ENCODE data around the gene PDS5A. TPM values are rescaled to one million over a fixed set of nuclear protein-coding genes. Genes with fewer than 3 reads are reported as not detected.
"Not testable (repeated sequence)": the region's sequence is repeated elsewhere in the genome, so short reads cannot be mapped to it uniquely, and the experiment has no call there.

The PDS5A gene
- total and polyA plus RNA-seq, 2 experiments from 2014 or later = 19.2 to 37.8 TPM

GRCh38 chr4:39814403-39815185 lies 163.1 kb downstream of the PDS5A start:
- Histone ChIP-seq H3K4me3 (no peak overlapping the region), H3K27ac (no peak overlapping the region), H3K4me1 (ENCODE audit: low read depth) (no peaks in the 10 kb centered on the region), H3K27me3 (no peaks in the 10 kb centered on the region), H3K9me3 (ENCODE audit: low read depth) (no peaks in the 10 kb centered on the region), H3K36me3 (no peaks in the 10 kb centered on the region)
- peak; percentile 13 to 45 for DNase-seq (ENCODE audit: low read depth in 1 of 2, low spot score in 1 of 2)
- TF ChIP-seq, protein P1, sequence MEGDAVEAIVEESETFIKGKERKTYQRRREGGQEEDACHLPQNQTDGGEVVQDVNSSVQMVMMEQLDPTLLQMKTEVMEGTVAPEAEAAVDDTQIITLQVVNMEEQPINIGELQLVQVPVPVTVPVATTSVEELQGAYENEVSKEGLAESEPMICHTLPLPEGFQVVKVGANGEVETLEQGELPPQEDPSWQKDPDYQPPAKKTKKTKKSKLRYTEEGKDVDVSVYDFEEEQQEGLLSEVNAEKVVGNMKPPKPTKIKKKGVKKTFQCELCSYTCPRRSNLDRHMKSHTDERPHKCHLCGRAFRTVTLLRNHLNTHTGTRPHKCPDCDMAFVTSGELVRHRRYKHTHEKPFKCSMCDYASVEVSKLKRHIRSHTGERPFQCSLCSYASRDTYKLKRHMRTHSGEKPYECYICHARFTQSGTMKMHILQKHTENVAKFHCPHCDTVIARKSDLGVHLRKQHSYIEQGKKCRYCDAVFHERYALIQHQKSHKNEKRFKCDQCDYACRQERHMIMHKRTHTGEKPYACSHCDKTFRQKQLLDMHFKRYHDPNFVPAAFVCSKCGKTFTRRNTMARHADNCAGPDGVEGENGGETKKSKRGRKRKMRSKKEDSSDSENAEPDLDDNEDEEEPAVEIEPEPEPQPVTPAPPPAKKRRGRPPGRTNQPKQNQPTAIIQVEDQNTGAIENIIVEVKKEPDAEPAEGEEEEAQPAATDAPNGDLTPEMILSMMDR (IDR thresholded peaks at IDR 0.05; ENCODE audit: low read depth, low read length) = no peak

DNA sequence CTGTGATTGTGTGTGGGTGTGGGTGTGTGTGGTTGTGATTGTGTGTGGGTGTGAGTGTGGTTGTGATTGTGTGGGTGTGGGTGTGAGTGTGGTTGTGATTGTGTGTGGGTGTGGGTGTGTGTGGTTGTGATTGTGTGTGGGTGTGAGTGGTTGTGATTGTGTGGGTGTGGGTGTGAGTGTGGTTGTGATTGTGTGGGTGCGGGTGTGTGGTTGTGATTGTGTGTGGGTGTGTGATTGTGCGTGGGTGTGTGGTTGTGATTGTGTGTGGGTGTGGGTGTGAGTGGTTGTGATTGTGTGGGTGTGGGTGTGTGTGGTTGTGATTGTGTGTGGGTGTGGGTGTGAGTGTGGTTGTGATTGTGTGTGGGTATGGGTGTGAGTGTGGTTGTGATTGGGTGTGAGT lies 163.9 kb downstream of the PDS5A start:
- not testable (repeated sequence) for H3K27me3 ChIP-seq; H3K27ac ChIP-seq; H3K4me3 ChIP-seq; DNase-seq (ENCODE audit: low read depth in 1 of 2, low spot score in 1 of 2); H3K36me3 ChIP-seq; H3K9me3 ChIP-seq (ENCODE audit: low read depth); H3K4me1 ChIP-seq (ENCODE audit: low read depth)

GRCh38 chr4:39813033-39813432 lies 164.7 kb downstream of the PDS5A start:
- not testable (repeated sequence) for H3K27me3 ChIP-seq; H3K36me3 ChIP-seq; H3K4me1 ChIP-seq (ENCODE audit: low read depth); H3K9me3 ChIP-seq (ENCODE audit: low read depth); DNase-seq (ENCODE audit: low read depth in 1 of 2, low spot score in 1 of 2); H3K27ac ChIP-seq; H3K4me3 ChIP-seq

- Histone ChIP-seq H3K27ac (no peak overlapping the region), H3K4me1 (ENCODE audit: low read depth) (no peaks in the 10 kb centered on the region), H3K9me3 (ENCODE audit: low read depth) (no peaks in the 10 kb centered on the region), H3K36me3 (no peaks in the 10 kb centered on the region), H3K27me3 (no peaks in the 10 kb centered on the region), H3K4me3 (no peak overlapping the region)
- TF ChIP-seq, protein P1 (IDR thresholded peaks at IDR 0.05; ENCODE audit: low read depth, low read length) = no peak
- DNase-seq (ENCODE audit: low read depth in 1 of 2, low spot score in 1 of 2) = no peak
Measured at GRCh38 chr4:39812500-39812899, 165.2 kb downstream of the PDS5A start.

DNA sequence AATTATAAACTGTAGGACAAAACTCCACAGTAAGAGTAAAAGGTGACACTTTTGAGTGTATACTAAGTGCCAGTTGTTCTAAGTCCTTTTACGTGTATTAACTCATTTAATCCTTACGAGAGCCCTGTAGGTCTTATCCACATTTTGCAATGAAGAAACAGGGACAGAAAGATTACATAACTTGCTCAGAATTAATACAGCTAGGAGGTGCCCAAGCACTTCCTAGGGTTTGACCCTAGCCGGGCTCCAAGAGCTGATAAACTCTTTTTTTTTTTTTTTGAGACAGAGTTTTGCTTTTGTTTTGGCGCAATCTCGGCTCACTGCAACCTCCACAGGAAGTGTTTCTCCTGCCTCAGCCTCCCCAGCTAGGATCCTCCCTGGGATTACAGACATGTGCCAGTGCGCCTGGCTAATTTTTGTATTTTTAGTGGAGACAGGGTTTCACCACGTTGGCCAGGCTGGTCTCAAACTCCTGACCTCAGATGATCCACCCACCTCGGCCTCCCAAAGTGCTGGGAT lies 169.4 kb downstream of the PDS5A start:
- no peaks in the 10 kb centered on the region for H3K36me3 ChIP-seq
- H3K4me1 ChIP-seq (ENCODE audit: low read depth) = no peaks in the 10 kb centered on the region
- no peaks in the 10 kb centered on the region for H3K9me3 ChIP-seq (ENCODE audit: low read depth)
- no peak overlapping the region for H3K4me3 ChIP-seq
- DNase-seq (ENCODE audit: low read depth in 1 of 2, low spot score in 1 of 2) = no peak
- TF ChIP-seq, protein P1 (IDR thresholded peaks at IDR 0.05; ENCODE audit: low read depth, low read length) = no peak
- H3K27me3 ChIP-seq = no peaks in the 10 kb centered on the region
- no peak overlapping the region for H3K27ac ChIP-seq

DNA sequence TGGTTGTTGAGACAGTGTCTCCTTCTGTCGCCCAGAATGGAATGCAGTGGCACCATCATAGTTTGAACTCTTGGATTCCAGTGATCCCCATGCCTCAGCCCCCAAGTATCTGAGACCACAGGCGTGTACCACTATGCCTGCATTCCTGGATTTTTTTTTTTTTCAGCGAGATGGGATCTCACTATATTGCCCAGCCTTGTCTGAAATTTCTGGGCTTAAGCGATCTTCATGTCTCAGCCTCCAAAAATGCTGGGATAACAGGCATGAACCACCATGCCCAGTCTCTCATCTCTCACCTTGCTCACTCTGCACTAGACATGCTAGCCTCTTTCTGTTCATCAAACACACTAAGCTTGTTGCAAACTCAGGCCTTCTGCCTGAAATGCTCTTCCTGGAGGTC lies 175.7 kb downstream of the PDS5A start:
- Histone ChIP-seq H3K27ac (no peak overlapping the region), H3K9me3 (ENCODE audit: low read depth) (no peaks in the 10 kb centered on the region), H3K4me1 (ENCODE audit: low read depth) (no peaks in the 10 kb centered on the region), H3K27me3 (no peaks in the 10 kb centered on the region), H3K4me3 (no peak overlapping the region), H3K36me3 (no peaks in the 10 kb centered on the region)
- DNase-seq (ENCODE audit: low read depth in 1 of 2, low spot score in 1 of 2) = no peak
- TF ChIP-seq, protein P1 (IDR thresholded peaks at IDR 0.05; ENCODE audit: low read depth, low read length) = no peak

GRCh38 chr4:39792976-39793375 lies 184.7 kb downstream of the PDS5A start:
- not testable (repeated sequence) for H3K36me3 ChIP-seq; H3K9me3 ChIP-seq (ENCODE audit: low read depth); H3K27me3 ChIP-seq; DNase-seq (ENCODE audit: low read depth in 1 of 2, low spot score in 1 of 2); H3K27ac ChIP-seq; H3K4me1 ChIP-seq (ENCODE audit: low read depth); H3K4me3 ChIP-seq
